ENCODE measurements around the gene PHRF1. TPM values are rescaled to one million over a fixed set of nuclear protein-coding genes. Genes with fewer than 3 reads are reported as not detected.

The PHRF1 gene
- total and polyA plus RNA-seq, 5 donors from 2014 or later = 3.8 to 43.8 (median 5.5) TPM

DNA sequence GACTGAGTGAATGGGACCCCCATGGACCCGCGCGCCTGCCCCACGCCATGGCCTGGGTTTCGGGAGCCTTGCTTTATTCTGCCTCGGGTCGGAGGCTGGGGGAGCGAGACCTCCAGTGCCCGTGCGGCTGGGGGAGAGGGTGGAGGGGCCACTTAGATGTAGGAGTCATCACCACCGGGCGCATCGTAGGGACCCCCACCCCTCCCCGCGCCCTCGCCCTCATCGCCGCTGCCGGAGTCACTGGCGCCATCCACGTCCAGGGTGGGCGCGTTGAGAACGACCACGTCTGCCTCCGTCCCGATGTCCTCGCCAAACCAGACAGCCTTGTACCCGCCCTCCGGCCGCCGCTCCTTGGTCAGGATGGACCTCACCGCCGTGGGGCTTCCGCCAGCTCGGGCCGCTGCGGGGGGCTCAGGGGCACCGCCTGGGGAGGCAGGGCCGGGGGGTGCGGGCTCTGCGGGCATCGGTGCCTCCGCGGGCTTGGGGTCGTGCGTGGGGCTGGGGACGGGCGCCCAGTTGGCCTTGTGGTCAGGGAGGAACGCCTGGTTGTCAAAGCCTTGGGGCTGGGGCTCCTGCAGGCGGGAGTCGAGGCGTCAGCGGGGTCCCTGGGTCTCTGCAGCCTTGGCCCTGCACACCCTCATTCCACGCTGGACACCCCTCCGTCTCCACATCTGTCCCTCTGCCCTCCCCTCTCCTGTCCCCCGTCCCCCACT is 41.1 kb downstream of the PHRF1 start:
- peaks cover 0 to 21% (median 3%) of the 10 kb centered on the region in 4 donors for H3K4me1 Mint-ChIP-seq
- H3K4me3 Mint-ChIP-seq = peak overlapping the region in 1 of 4 donors; percentile 69
- no peak overlapping the region for H3K27ac Mint-ChIP-seq
- no peaks in the 10 kb centered on the region for H3K9me3 Mint-ChIP-seq
- Histone ChIP-seq H3K27me3 (ENCODE audit: control insufficient read depth, insufficient read depth, low read length) (no peaks in the 10 kb centered on the region), H3K36me3 (ENCODE audit: control insufficient read depth, insufficient read depth, low read length) (peaks cover 5% of the 10 kb centered on the region), H3K9me3 (ENCODE audit: control insufficient read depth in 2 of 2, low read length in 2 of 2) (no peaks in the 10 kb centered on the region), H3K27ac (ENCODE audit: insufficient read depth, low read length, poor library complexity, severe bottlenecking) (no peak overlapping the region), H3K4me3 (ENCODE audit: low read depth, low read length) (no peak overlapping the region), H3K4me1 (ENCODE audit: control insufficient read depth, insufficient read depth, low read length, poor library complexity, severe bottlenecking) (peaks cover 30% of the 10 kb centered on the region)
- DNase-seq (no peak), ATAC-seq (ENCODE audit: low read depth in 2 of 2) (no peak)
- peaks cover under 1% of the 10 kb centered on the region for H3K36me3 Mint-ChIP-seq
- no peaks in the 10 kb centered on the region for H3K27me3 Mint-ChIP-seq

DNA sequence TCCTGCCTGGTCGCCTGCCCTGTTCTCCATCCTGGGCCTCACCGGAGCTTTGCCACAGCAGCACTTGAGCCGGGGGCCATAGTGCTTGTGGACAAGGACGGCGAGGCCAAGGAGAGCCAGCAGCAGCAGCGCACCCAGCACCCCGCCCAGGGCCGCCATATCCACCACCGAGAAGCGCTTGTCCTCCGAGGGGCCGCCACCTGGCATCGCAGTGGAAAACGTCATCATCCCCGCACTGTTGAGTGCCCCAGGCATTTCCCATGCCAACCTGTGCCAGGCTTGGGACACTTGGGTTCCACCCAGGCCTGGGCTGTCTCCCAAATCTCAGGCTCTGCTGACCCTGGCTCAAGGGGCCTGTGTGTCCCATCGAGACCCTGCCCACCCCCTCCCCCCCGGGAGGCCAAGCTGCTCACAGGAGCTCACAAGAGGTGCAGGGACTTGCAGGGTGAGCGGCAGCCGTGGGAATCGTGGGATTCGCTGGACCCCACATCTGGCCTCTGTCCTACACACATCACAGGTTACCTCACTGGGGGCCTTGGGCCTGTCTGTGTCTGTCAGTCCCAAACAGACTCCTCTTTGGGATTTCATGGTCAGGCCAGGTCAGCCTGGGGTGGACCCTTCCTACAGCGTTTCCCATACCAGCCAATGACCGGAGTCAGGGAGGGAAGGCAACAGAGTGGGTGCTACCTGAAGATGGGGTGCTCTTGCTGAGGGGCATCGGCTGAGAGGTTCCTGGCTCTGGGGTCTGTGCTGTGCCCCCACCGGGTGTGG is 41.8 kb downstream of the PHRF1 start:
- peaks cover 0 to 18% (median 3%) of the 10 kb centered on the region in 4 donors for H3K4me1 Mint-ChIP-seq
- ATAC-seq (ENCODE audit: low read depth in 2 of 2) (no peak), DNase-seq (no peak)
- no peaks in the 10 kb centered on the region for H3K9me3 Mint-ChIP-seq
- Histone ChIP-seq H3K27ac (ENCODE audit: insufficient read depth, low read length, poor library complexity, severe bottlenecking) (no peak overlapping the region), H3K9me3 (ENCODE audit: control insufficient read depth in 2 of 2, low read length in 2 of 2) (no peaks in the 10 kb centered on the region), H3K4me3 (ENCODE audit: low read depth, low read length) (no peak overlapping the region), H3K27me3 (ENCODE audit: control insufficient read depth, insufficient read depth, low read length) (no peaks in the 10 kb centered on the region), H3K4me1 (ENCODE audit: control insufficient read depth, insufficient read depth, low read length, poor library complexity, severe bottlenecking) (peaks cover 28% of the 10 kb centered on the region), H3K36me3 (ENCODE audit: control insufficient read depth, insufficient read depth, low read length) (no peaks in the 10 kb centered on the region)
- H3K27me3 Mint-ChIP-seq = no peaks in the 10 kb centered on the region
- H3K36me3 Mint-ChIP-seq = no peaks in the 10 kb centered on the region
- peak overlapping the region in 1 of 4 donors; percentile 68 for H3K4me3 Mint-ChIP-seq
- H3K27ac Mint-ChIP-seq = peak overlapping the region in 1 of 3 donors; percentile 45

DNA sequence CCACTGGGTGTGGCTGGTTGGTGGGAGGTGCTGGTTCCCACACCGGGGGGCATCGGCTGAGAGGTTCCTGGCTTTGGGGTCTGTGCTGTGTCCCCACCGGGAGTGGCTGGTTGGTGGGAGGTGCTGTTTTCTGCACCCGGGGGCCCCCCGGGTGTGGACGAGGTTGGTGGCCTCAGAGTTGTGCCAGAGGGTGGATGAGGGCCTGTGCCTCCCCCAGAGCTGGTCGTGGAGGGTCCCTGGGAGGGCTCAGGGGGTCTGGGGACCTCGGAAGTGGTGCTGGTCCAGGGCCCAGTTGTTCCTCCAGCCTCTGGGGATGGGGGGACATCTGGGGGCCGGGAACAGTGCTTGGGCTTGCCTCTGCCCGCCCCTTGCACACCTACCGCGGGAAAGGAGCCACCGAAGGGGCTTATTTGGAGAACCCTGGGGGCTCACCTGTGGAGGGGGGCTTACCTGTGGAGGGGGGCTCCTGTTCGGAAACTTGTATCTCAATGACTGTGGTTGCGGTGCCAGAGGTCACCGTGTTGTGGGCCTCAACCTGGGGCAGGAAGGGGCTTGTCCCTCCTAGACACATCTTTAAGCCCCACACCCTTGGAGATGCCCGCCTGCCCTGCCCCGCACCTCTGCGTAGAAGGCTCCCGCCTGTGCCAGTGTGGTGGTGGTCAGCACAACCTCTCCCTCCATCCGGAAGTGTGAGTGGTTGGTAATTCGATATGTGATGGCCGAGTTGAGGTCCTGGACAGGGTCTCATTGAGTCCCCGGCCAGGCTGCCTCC is 42.8 kb downstream of the PHRF1 start:
- no peaks in the 10 kb centered on the region for H3K9me3 ChIP-seq (ENCODE audit: control insufficient read depth in 2 of 2, low read length in 2 of 2)
- H3K27me3 ChIP-seq (ENCODE audit: control insufficient read depth, insufficient read depth, low read length) = no peaks in the 10 kb centered on the region
- H3K4me3 Mint-ChIP-seq = no peak overlapping the region
- peaks cover 0 to 15% (median 3%) of the 10 kb centered on the region in 4 donors for H3K4me1 Mint-ChIP-seq
- H3K27ac ChIP-seq (ENCODE audit: insufficient read depth, low read length, poor library complexity, severe bottlenecking) = no peak overlapping the region
- H3K36me3 ChIP-seq (ENCODE audit: control insufficient read depth, insufficient read depth, low read length) = no peaks in the 10 kb centered on the region
- H3K9me3 Mint-ChIP-seq = no peaks in the 10 kb centered on the region
- H3K36me3 Mint-ChIP-seq = no peaks in the 10 kb centered on the region
- no peaks in the 10 kb centered on the region for H3K27me3 Mint-ChIP-seq
- no peak overlapping the region for H3K4me3 ChIP-seq (ENCODE audit: low read depth, low read length)
- DNase-seq (no peak), ATAC-seq (ENCODE audit: low read depth in 2 of 2) (no peak)
- peaks cover 20% of the 10 kb centered on the region for H3K4me1 ChIP-seq (ENCODE audit: control insufficient read depth, insufficient read depth, low read length, poor library complexity, severe bottlenecking)
- peak overlapping the region in 1 of 3 donors; percentile 14 for H3K27ac Mint-ChIP-seq

DNA sequence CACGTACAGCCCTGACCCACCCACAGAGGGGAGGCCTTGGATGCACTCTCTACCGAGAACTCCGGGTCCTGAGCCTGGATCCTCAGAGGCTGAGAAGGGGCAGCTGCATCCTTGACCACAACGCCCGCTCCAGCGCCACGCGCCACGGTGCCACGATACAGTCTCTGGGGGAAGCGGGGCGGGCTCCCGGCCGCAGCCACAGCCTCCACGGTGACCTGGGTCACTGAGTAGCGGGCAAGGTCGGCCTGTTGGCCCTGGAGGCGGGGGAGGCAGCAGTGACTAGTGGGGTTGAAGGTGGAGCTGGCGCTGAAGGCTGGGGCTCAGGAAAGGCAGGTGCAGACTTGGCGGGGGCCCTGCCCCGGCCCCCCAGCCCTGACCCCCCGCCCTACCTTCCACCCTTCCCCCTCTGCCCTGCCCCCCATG is 43.4 kb downstream of the PHRF1 start:
- H3K27me3 ChIP-seq (ENCODE audit: control insufficient read depth, insufficient read depth, low read length) = no peaks in the 10 kb centered on the region
- ATAC-seq (ENCODE audit: low read depth in 2 of 2) (no peak), DNase-seq (no peak)
- Mint-ChIP-seq H3K27ac (no peak overlapping the region), H3K36me3 (no peaks in the 10 kb centered on the region), H3K4me1 (peaks cover 0 to 9% (median 3%) of the 10 kb centered on the region in 4 donors), H3K9me3 (no peaks in the 10 kb centered on the region), H3K4me3 (no peak overlapping the region), H3K27me3 (no peaks in the 10 kb centered on the region)
- no peaks in the 10 kb centered on the region for H3K9me3 ChIP-seq (ENCODE audit: control insufficient read depth in 2 of 2, low read length in 2 of 2)
- H3K27ac ChIP-seq (ENCODE audit: insufficient read depth, low read length, poor library complexity, severe bottlenecking) = no peak overlapping the region
- H3K36me3 ChIP-seq (ENCODE audit: control insufficient read depth, insufficient read depth, low read length) = no peaks in the 10 kb centered on the region
- no peak overlapping the region for H3K4me3 ChIP-seq (ENCODE audit: low read depth, low read length)
- peaks cover 14% of the 10 kb centered on the region for H3K4me1 ChIP-seq (ENCODE audit: control insufficient read depth, insufficient read depth, low read length, poor library complexity, severe bottlenecking)

DNA sequence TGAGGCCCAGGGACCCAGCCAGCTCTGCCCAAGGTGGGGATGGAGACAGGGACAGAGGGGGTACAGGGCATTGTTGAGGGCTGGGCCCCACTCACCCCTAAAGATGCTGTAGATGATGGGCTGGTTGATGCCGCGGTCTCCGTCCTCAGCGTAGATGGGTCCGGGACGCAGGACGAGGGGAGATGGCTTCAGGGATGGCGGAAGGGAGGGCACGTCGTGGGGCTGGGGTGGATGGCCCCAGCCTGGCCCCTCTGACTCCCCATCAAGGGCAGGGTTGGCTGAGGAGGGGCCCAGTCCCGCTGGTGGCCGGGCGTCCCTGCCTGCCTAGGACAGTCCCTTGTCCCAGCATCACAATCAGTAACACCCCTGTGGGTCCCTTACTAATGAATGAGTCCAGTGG is 43.9 kb downstream of the PHRF1 start:
- Mint-ChIP-seq H3K9me3 (no peaks in the 10 kb centered on the region), H3K4me1 (peaks cover 0 to 8% (median 3%) of the 10 kb centered on the region in 4 donors), H3K36me3 (no peaks in the 10 kb centered on the region), H3K27me3 (no peaks in the 10 kb centered on the region), H3K27ac (peak overlapping the region in 1 of 3 donors; percentile 52), H3K4me3 (no peak overlapping the region)
- Histone ChIP-seq H3K4me1 (ENCODE audit: control insufficient read depth, insufficient read depth, low read length, poor library complexity, severe bottlenecking) (peaks cover 8% of the 10 kb centered on the region), H3K9me3 (ENCODE audit: control insufficient read depth in 2 of 2, low read length in 2 of 2) (no peaks in the 10 kb centered on the region), H3K27me3 (ENCODE audit: control insufficient read depth, insufficient read depth, low read length) (no peaks in the 10 kb centered on the region), H3K27ac (ENCODE audit: insufficient read depth, low read length, poor library complexity, severe bottlenecking) (no peak overlapping the region), H3K4me3 (ENCODE audit: low read depth, low read length) (no peak overlapping the region), H3K36me3 (ENCODE audit: control insufficient read depth, insufficient read depth, low read length) (no peaks in the 10 kb centered on the region)
- no peak for ATAC-seq (ENCODE audit: low read depth in 2 of 2)
- no peak for DNase-seq

DNA sequence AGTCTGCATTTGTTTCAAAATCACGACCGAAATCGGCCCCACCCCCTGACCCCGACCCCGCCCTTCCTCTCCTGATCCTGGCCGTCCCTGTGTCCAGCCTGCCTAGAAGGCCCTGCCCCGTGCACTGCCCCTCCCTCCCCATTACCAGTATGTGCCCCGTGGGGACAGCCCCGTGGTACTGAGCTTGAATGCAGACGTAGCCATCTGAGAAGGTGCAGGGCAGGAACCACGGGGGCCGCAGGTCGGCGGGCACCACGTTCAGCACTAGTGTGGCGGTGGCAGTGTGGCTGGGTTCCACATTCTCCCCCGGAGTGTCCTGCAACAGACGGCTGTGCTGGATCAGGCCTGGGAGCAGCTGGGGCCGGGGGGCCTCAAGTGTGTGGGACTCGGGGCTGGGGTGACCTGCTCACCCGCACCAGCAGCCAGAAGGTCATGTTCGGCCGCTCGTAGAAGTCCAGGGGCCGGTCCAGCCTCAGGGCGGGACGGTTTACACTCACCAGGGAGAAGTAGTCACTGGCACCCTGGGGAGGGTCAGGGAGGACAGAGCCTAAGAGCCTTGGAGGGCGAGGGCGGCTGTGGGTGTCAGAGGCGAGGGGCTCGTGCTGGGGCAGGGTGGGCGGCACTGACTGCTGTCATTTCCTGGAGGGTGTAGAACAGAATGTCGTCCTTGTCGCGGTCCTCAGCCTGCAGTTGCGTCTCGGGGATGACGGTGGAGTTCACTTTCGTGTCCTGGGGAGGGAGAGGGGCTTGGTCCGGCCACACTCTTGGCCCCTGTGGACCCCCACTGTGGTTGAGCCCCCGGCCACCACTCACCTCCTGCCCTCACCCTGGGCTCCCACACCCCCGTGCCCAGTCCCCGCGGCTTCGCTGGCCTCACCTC is 44.9 kb downstream of the PHRF1 start:
- no peaks in the 10 kb centered on the region for H3K9me3 Mint-ChIP-seq
- ATAC-seq (ENCODE audit: low read depth in 2 of 2) = no peak
- H3K4me1 ChIP-seq (ENCODE audit: control insufficient read depth, insufficient read depth, low read length, poor library complexity, severe bottlenecking) = peaks cover 5% of the 10 kb centered on the region
- no peaks in the 10 kb centered on the region for H3K27me3 ChIP-seq (ENCODE audit: control insufficient read depth, insufficient read depth, low read length)
- no peak overlapping the region for H3K4me3 Mint-ChIP-seq
- H3K27me3 Mint-ChIP-seq = no peaks in the 10 kb centered on the region
- no peaks in the 10 kb centered on the region for H3K9me3 ChIP-seq (ENCODE audit: control insufficient read depth in 2 of 2, low read length in 2 of 2)
- H3K27ac ChIP-seq (ENCODE audit: insufficient read depth, low read length, poor library complexity, severe bottlenecking) = no peak overlapping the region
- no peaks in the 10 kb centered on the region for H3K36me3 ChIP-seq (ENCODE audit: control insufficient read depth, insufficient read depth, low read length)
- DNase-seq = no peak
- H3K4me1 Mint-ChIP-seq = peaks cover 0 to 2% (median under 1%) of the 10 kb centered on the region in 4 donors
- H3K36me3 Mint-ChIP-seq = no peaks in the 10 kb centered on the region
- H3K4me3 ChIP-seq (ENCODE audit: low read depth, low read length) = no peak overlapping the region
- H3K27ac Mint-ChIP-seq = no peak overlapping the region

DNA sequence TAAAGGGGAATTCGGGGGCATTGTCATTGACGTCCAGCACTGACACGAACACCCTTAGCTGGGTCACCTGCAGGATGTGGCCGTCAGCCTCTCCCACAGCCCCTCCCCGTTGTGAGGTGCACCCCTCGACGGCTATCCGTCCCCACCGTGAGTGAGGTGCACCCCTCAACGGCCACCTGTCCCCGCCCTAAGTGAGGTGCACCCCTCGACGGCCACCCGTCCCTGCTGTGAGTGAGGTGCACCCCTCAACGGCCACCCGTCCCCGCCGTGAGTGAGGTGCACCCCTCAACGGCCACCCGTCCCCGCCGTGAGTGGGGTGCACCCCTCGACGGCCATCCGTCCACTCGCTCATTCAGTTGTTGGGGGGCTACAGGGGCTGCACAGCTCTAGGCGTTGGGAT is 45.6 kb downstream of the PHRF1 start:
- no peaks in the 10 kb centered on the region for H3K4me1 Mint-ChIP-seq
- Histone ChIP-seq H3K27me3 (ENCODE audit: control insufficient read depth, insufficient read depth, low read length) (no peaks in the 10 kb centered on the region), H3K36me3 (ENCODE audit: control insufficient read depth, insufficient read depth, low read length) (no peaks in the 10 kb centered on the region), H3K27ac (ENCODE audit: insufficient read depth, low read length, poor library complexity, severe bottlenecking) (no peak overlapping the region), H3K4me1 (ENCODE audit: control insufficient read depth, insufficient read depth, low read length, poor library complexity, severe bottlenecking) (peaks cover 3% of the 10 kb centered on the region), H3K4me3 (ENCODE audit: low read depth, low read length) (no peak overlapping the region), H3K9me3 (ENCODE audit: control insufficient read depth in 2 of 2, low read length in 2 of 2) (no peaks in the 10 kb centered on the region)
- peak overlapping the region in 2 of 4 donors; percentile 56 to 73 for H3K4me3 Mint-ChIP-seq
- ATAC-seq (ENCODE audit: low read depth in 2 of 2) = no peak
- H3K27me3 Mint-ChIP-seq = no peaks in the 10 kb centered on the region
- no peak for DNase-seq
- H3K27ac Mint-ChIP-seq = no peak overlapping the region
- no peaks in the 10 kb centered on the region for H3K9me3 Mint-ChIP-seq
- H3K36me3 Mint-ChIP-seq = no peaks in the 10 kb centered on the region

All from CD4-positive, CD25-positive, alpha-beta regulatory T cell (primary cell).